Left colon (tissue), 2 donors: ENCODE measurements around the gene NLGN3. TPM values are rescaled to one million over a fixed set of nuclear protein-coding genes. Genes with fewer than 3 reads are reported as not detected.
"Not testable (repeated sequence)": the region's sequence is repeated elsewhere in the genome, so short reads cannot be mapped to it uniquely, and the experiment has no call there.

ENCODE experiments used
- ATAC-seq: fragments of 200-7000 bp; cut with Tn5 transposase; one replicate; pipeline ENCODE4 v1.9.1; 2020; ENCODE audit warnings: mild to moderate bottlenecking, moderate library complexity
- DNase-seq, 2 donors: peaks; one replicate each; pipeline ENCODE4 v3.0.0-alpha.2; 2020
- intact Hi-C, 2 donors: fragments of 100-400 bp; cut with DNase I in 1 of 2; cut with micrococcal nuclease in 1 of 2; formaldehyde crosslinking; loops; one replicate each; pipeline versions ENCODE4 v1.11.2 to v1.14.0; 2022; cut with DNase I, micrococcal nuclease
- total RNA-seq, 2 donors: library from RNA; stranded (reverse); fragmentation: NEBNext Ultra II Directional; extraction: Animal tissue kit (Norgen Biotek cat#: 25700); gene quantifications; one replicate each; pipeline ENCODE4 v1.2.1, GENCODE V29; 2021
- donor health status: DM: no; HTN: no; CAD: no.
- donor health status: DM: yes; HTN: yes; CAD: no.

NLGN3 gene
- total RNA-seq, 2 donors from 2014 or later = 0.67 to 1.1 TPM

- no peak for ATAC-seq
- intact Hi-C loops = no loop called here
- DNase-seq = no peak
Measured at GRCh38 chrX:71164071-71164470, 19.4 kb downstream of the NLGN3 start.

- intact Hi-C loops = no loop called here
- no peak for ATAC-seq
Measured at GRCh38 chrX:71166461-71166860, 21.8 kb downstream of the NLGN3 start.

GRCh38 chrX:71167031-71167781 lies 22.6 kb downstream of the NLGN3 start:
- intact Hi-C loops = no loop called here
- no peak for DNase-seq
- ATAC-seq = no peak

More at GRCh38 chrX:71166461-71166860, 21.8 kb downstream of the NLGN3 start:
- DNase-seq = no peak

- intact Hi-C loops = no loop called here
- no peak for DNase-seq
- no peak for ATAC-seq
Measured at GRCh38 chrX:71168134-71168533, 23.5 kb downstream of the NLGN3 start.

- intact Hi-C loops = no loop called here
- DNase-seq (no peak), ATAC-seq (no peak)
Measured at GRCh38 chrX:71169586-71169985, 24.9 kb downstream of the NLGN3 start.

- intact Hi-C loops = no loop called here
- no peak for DNase-seq
- ATAC-seq = no peak
Measured at GRCh38 chrX:71170660-71171059, 26.0 kb downstream of the NLGN3 start.

GRCh38 chrX:71171110-71171801 lies 26.6 kb downstream of the NLGN3 start:
- no peak for ATAC-seq
- intact Hi-C loops = no loop called here

GRCh38 chrX:71173440-71173839 lies 28.8 kb downstream of the NLGN3 start:
- DNase-seq = no peak
- ATAC-seq = no peak
- intact Hi-C loops = no loop called here

More at GRCh38 chrX:71171110-71171801, 26.6 kb downstream of the NLGN3 start:
- no peak for DNase-seq

GRCh38 chrX:71174795-71175194 lies 30.2 kb downstream of the NLGN3 start:
- ATAC-seq = no peak
- intact Hi-C loops = no loop called here
- DNase-seq = no peak

- intact Hi-C loops = no loop called here
- no peak for DNase-seq
Measured at GRCh38 chrX:71175531-71175930, 30.9 kb downstream of the NLGN3 start.

GRCh38 chrX:71177327-71177726 lies 32.7 kb downstream of the NLGN3 start:
- no peak for ATAC-seq
- no peak for DNase-seq
- intact Hi-C loops = no loop called here

More at GRCh38 chrX:71175531-71175930, 30.9 kb downstream of the NLGN3 start:
- no peak for ATAC-seq

GRCh38 chrX:71178908-71179307 lies 34.3 kb downstream of the NLGN3 start:
- intact Hi-C loops = no loop called here
- ATAC-seq (peak; percentile 50), DNase-seq (peak; percentile 39 to 58)

- ATAC-seq, intact Hi-C loops, DNase-seq: not testable (repeated sequence)
Measured at GRCh38 chrX:71180579-71181265, 36.1 kb downstream of the NLGN3 start.

- DNase-seq (peak in 1 of 2 donors; percentile 28), ATAC-seq (no peak)
- intact Hi-C loops = no loop called here
Measured at GRCh38 chrX:71181558-71181909, 36.9 kb downstream of the NLGN3 start.

- DNase-seq (peak; percentile 76 to 88), ATAC-seq (peak; percentile 96)
- intact Hi-C loops = no loop called here
Measured at GRCh38 chrX:71181910-71182799, 37.5 kb downstream of the NLGN3 start.

- DNase-seq (no peak), ATAC-seq (no peak)
- intact Hi-C loops = no loop called here
Measured at GRCh38 chrX:71182871-71183270, 38.2 kb downstream of the NLGN3 start.

GRCh38 chrX:71183341-71183740 lies 38.7 kb downstream of the NLGN3 start:
- ATAC-seq (no peak), DNase-seq (no peak)
- intact Hi-C loops = no loop called here

- intact Hi-C loops = no loop called here
- ATAC-seq (no peak), DNase-seq (no peak)
Measured at GRCh38 chrX:71184092-71184491, 39.5 kb downstream of the NLGN3 start.
